SU-DHL-6 (cell line): ENCODE results near the gene ZNF99.
"Not testable (repeated sequence)": the region's sequence is repeated elsewhere in the genome, so short reads cannot be mapped to it uniquely, and the experiment has no call there.

ENCODE experiments used
- EZH2phosphoT487 ChIP-seq: fragments of 200-600 bp; sonication (generic), shearing (Covaris generic); conservative IDR thresholded peaks from 2 replicates; pipeline ENCODE4 v1.6.1; 2018; ENCODE audit warnings: mild to moderate bottlenecking, antibody characterized with exemption, low read length, moderate library complexity, mixed read lengths
- TF ChIP-seq, protein P1 (sequence below): fragments of 200-600 bp; sonication (generic); IDR thresholded peaks from one replicate; pipeline ENCODE4 v1.5.1; 2017; ENCODE audit warnings: antibody characterized with exemption, mild to moderate bottlenecking, low read length, moderate library complexity; ENCODE audit not compliant: insufficient read depth, poor library complexity, severe bottlenecking

DNA sequence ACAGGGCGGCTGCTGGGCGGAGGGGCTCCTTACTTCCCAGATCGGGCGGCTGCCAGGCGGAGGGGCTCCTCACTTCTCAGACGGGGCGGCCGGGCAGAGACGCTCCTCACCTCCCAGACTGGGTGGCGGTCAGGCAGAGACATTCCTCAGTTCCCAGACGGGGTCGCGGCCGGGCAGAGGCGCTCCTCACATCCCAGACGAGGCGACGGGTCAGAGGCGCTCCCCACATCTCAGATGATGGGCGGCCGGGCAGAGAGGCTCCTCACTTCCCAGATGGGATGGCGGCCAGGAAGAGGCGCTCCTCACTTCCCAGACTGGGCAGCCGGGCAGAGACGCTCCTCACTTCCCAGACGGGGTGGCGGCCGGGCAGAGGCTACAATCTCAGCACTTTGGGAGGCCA lies 80.9 kb downstream of the ZNF99 start:
- TF ChIP-seq, protein P1, sequence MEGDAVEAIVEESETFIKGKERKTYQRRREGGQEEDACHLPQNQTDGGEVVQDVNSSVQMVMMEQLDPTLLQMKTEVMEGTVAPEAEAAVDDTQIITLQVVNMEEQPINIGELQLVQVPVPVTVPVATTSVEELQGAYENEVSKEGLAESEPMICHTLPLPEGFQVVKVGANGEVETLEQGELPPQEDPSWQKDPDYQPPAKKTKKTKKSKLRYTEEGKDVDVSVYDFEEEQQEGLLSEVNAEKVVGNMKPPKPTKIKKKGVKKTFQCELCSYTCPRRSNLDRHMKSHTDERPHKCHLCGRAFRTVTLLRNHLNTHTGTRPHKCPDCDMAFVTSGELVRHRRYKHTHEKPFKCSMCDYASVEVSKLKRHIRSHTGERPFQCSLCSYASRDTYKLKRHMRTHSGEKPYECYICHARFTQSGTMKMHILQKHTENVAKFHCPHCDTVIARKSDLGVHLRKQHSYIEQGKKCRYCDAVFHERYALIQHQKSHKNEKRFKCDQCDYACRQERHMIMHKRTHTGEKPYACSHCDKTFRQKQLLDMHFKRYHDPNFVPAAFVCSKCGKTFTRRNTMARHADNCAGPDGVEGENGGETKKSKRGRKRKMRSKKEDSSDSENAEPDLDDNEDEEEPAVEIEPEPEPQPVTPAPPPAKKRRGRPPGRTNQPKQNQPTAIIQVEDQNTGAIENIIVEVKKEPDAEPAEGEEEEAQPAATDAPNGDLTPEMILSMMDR, result not testable (repeated sequence)
- TF ChIP-seq EZH2phosphoT487, result not testable (repeated sequence)
